HG03060 (cell line): ENCODE data around the gene CCDC57.
A peak's percentile ranks its signal among the peaks of the same experiment; 100 is the strongest.

Source experiments
- ATAC-seq: cut with Tn5 transposase; IDR thresholded peaks from one replicate; pipeline ENCODE4 v1.9.1; 2021; ENCODE audit warnings: low read depth, moderate number of reproducible peaks; ENCODE audit not compliant: unreplicated experiment

The CCDC57 gene

GRCh38 chr17:82098169-82098938 lies 114.3 kb downstream of the CCDC57 start, which contains the start of gene FASN:
Gene FASN, minus strand, starts transcription at chr17:82098236. Its CDS starts 1,791 bp downstream, at chr17:82096445.
- ATAC-seq: peak; percentile 36

- ATAC-seq: no peak
Measured at GRCh38 chr17:82097919-82098168, 114.8 kb downstream of the CCDC57 start.

- ATAC-seq: no peak
Measured at GRCh38 chr17:82097184-82097918, 115.3 kb downstream of the CCDC57 start.

- ATAC-seq: no peak
Measured at GRCh38 chr17:82096709-82097183, 115.9 kb downstream of the CCDC57 start.

- no peak for ATAC-seq
Measured at GRCh38 chr17:82095777-82096708, 116.6 kb downstream of the CCDC57 start.

GRCh38 chr17:82094931-82095776 lies 117.5 kb downstream of the CCDC57 start:
- ATAC-seq: no peak

GRCh38 chr17:82092995-82093751 lies 119.5 kb downstream of the CCDC57 start:
- no peak for ATAC-seq

GRCh38 chr17:82092628-82092994 lies 120.0 kb downstream of the CCDC57 start:
- no peak for ATAC-seq

GRCh38 chr17:82092094-82092586 lies 120.5 kb downstream of the CCDC57 start:
- ATAC-seq: no peak

GRCh38 chr17:82091264-82092066 lies 121.2 kb downstream of the CCDC57 start:
- no peak for ATAC-seq

GRCh38 chr17:82090549-82091263 lies 121.9 kb downstream of the CCDC57 start:
- no peak for ATAC-seq

GRCh38 chr17:82089723-82090548 lies 122.7 kb downstream of the CCDC57 start:
- ATAC-seq: no peak

- ATAC-seq: no peak
Measured at GRCh38 chr17:82088838-82089722, 123.6 kb downstream of the CCDC57 start.

- no peak for ATAC-seq
Measured at GRCh38 chr17:82087961-82088837, 124.4 kb downstream of the CCDC57 start.
